HEK293 (cell line): Measurements from ENCODE around the gene CLEC16A.
A peak's percentile ranks its signal among the peaks of the same experiment; 100 is the strongest.
"Not testable (repeated sequence)": the region's sequence is repeated elsewhere in the genome, so short reads cannot be mapped to it uniquely, and the experiment has no call there.

ENCODE experiments used
- CTCF ChIA-PET: fragments of 350-600 bp; formaldehyde crosslinking; extraction: SDS; loops from one replicate; lab custom pipeline; 2021; ENCODE audit warnings: antibody characterized with exemption; lab: Yijun Ruan, JAX
- POLR2A ChIA-PET: fragments of 300-600 bp; formaldehyde crosslinking; extraction: SDS; loops from one replicate; lab custom pipeline; 2020; ENCODE audit warnings: antibody characterized with exemption, inconsistent platforms; lab: Yijun Ruan, JAX
- H3K27ac ChIP-seq: fragments of 200-500 bp; sonication (Bioruptor generic); 2 replicates; pipeline ENCODE4 v1.5.1; 2014; ENCODE audit warnings: low read depth, low read length, control low read depth, inconsistent platforms; ENCODE audit errors: extremely low read depth
- H3K36me3 ChIP-seq, 2 experiments: fragments of 200-500 bp in 1 of 2; sonication (Bioruptor generic) in 1 of 2; 1 replicate in 1 of 2; 2 replicates in 1 of 2; pipeline ENCODE4 v1.5.1; 2014 to 2017; ENCODE audit warnings: inconsistent platforms in 2 of 2, low read length in 2 of 2; ENCODE audit not compliant: control insufficient read depth in 2 of 2, insufficient read depth in 1 of 2
- H3K4me1 ChIP-seq: fragments of 200-500 bp; sonication (Bioruptor generic); 2 replicates; pipeline ENCODE4 v1.5.1; 2014; ENCODE audit warnings: mild to moderate bottlenecking, low read length, inconsistent platforms; ENCODE audit not compliant: control insufficient read depth, insufficient read depth
- H3K4me3 ChIP-seq: 2 replicates; pipeline ENCODE4 v1.5.1; 2011; ENCODE audit warnings: low read depth, mild to moderate bottlenecking, control low read depth, low read length, moderate library complexity
- H3K9me3 ChIP-seq: fragments of 200-500 bp; sonication (Bioruptor generic); 2 replicates; pipeline ENCODE4 v1.5.1; 2014; ENCODE audit warnings: low read depth, low read length, inconsistent platforms; ENCODE audit not compliant: control insufficient read depth, insufficient read depth
- KLF10 ChIP-seq: fragments of 450-650 bp; IDR thresholded peaks from 2 replicates; pipeline ENCODE4 v1.5.1; 2018; ENCODE audit warnings: missing biosample characterization, mild to moderate bottlenecking, missing genetic modification characterization
- PRDM1 ChIP-seq: fragments of 450-650 bp; formaldehyde crosslinking; IDR thresholded peaks from 2 replicates; pipeline ENCODE4; 2016; ENCODE audit warnings: missing biosample characterization, missing genetic modification characterization
- SCRT1 ChIP-seq: fragments of 450-650 bp; formaldehyde crosslinking; IDR thresholded peaks from 2 replicates; pipeline ENCODE4 v1.5.1; 2016; ENCODE audit warnings: missing biosample characterization, missing genetic modification characterization, borderline replicate concordance
- ZBTB17 ChIP-seq: fragments of 450-650 bp; formaldehyde crosslinking; IDR thresholded peaks from 2 replicates; pipeline ENCODE4 v1.5.1; 2016; ENCODE audit warnings: missing biosample characterization, missing genetic modification characterization
- ZFHX2 ChIP-seq: fragments of 450-650 bp; formaldehyde crosslinking; conservative IDR thresholded peaks from 2 replicates; pipeline ENCODE4 v1.5.1; 2016; ENCODE audit warnings: missing biosample characterization, missing genetic modification characterization
- ZFP41 ChIP-seq: fragments of 450-650 bp; formaldehyde crosslinking; IDR thresholded peaks from 2 replicates; pipeline ENCODE4 v1.5.1; 2016; ENCODE audit warnings: missing biosample characterization, missing genetic modification characterization, borderline replicate concordance
- ZNF121 ChIP-seq: fragments of 450-650 bp; formaldehyde crosslinking; IDR thresholded peaks from 2 replicates; pipeline ENCODE4 v1.5.1; 2016; ENCODE audit warnings: missing biosample characterization, missing genetic modification characterization
- ZNF174 ChIP-seq: fragments of 450-650 bp; formaldehyde crosslinking; IDR thresholded peaks from 2 replicates; pipeline ENCODE4 v1.5.0; 2017; ENCODE audit warnings: missing biosample characterization, mild to moderate bottlenecking, missing genetic modification characterization
- ZNF2 ChIP-seq: fragments of 450-650 bp; formaldehyde crosslinking; IDR thresholded peaks from 2 replicates; pipeline ENCODE4 v1.5.1; 2016; ENCODE audit warnings: missing biosample characterization, missing genetic modification characterization
- ZNF324 ChIP-seq: fragments of 450-650 bp; formaldehyde crosslinking; IDR thresholded peaks from 2 replicates; pipeline ENCODE4 v1.5.1; 2016; ENCODE audit warnings: missing biosample characterization, missing genetic modification characterization
- ZNF48 ChIP-seq: fragments of 450-650 bp; formaldehyde crosslinking; IDR thresholded peaks from 2 replicates; pipeline ENCODE4 v1.5.1; 2016; ENCODE audit warnings: missing biosample characterization, missing genetic modification characterization
- ZNF501 ChIP-seq: fragments of 450-650 bp; formaldehyde crosslinking; IDR thresholded peaks from 2 replicates; pipeline ENCODE4 v1.5.1; 2016; ENCODE audit warnings: missing biosample characterization, missing genetic modification characterization
- ZNF560 ChIP-seq: fragments of 450-650 bp; formaldehyde crosslinking; IDR thresholded peaks from 2 replicates; pipeline ENCODE4 v1.5.1; 2017; ENCODE audit warnings: missing biosample characterization, missing genetic modification characterization, borderline replicate concordance
- ZNF623 ChIP-seq: fragments of 450-650 bp; formaldehyde crosslinking; IDR thresholded peaks from 2 replicates; pipeline ENCODE4 v1.5.1; 2016; ENCODE audit warnings: missing biosample characterization, missing genetic modification characterization
- ZNF747 ChIP-seq: fragments of 450-650 bp; formaldehyde crosslinking; IDR thresholded peaks from 2 replicates; pipeline ENCODE4 v1.5.1; 2016; ENCODE audit warnings: missing biosample characterization, missing genetic modification characterization
- ZNF777 ChIP-seq: fragments of 450-650 bp; formaldehyde crosslinking; IDR thresholded peaks from 2 replicates; pipeline ENCODE4 v1.5.1; 2017; ENCODE audit warnings: missing biosample characterization, missing genetic modification characterization, borderline replicate concordance
- ZSCAN30 ChIP-seq: fragments of 450-650 bp; IDR thresholded peaks from 2 replicates; pipeline ENCODE4 v1.5.1; 2018; ENCODE audit warnings: missing biosample characterization, mild to moderate bottlenecking, missing genetic modification characterization, moderate library complexity
- TF ChIP-seq, protein P1 (sequence below): fragments of 450-650 bp; formaldehyde crosslinking; IDR thresholded peaks from 2 replicates; pipeline ENCODE4 v1.5.1; 2017; ENCODE audit warnings: missing biosample characterization, missing genetic modification characterization
- TF ChIP-seq, protein P2 (sequence below): fragments of 450-650 bp; formaldehyde crosslinking; IDR thresholded peaks from 2 replicates; pipeline ENCODE4 v1.5.1; 2016; ENCODE audit warnings: missing biosample characterization, missing genetic modification characterization
- TF ChIP-seq, protein P3 (sequence below): fragments of 450-650 bp; formaldehyde crosslinking; IDR thresholded peaks from 2 replicates; pipeline ENCODE4; 2016; ENCODE audit warnings: missing biosample characterization, missing genetic modification characterization
- TF ChIP-seq, protein P4 (sequence below): fragments of 450-650 bp; formaldehyde crosslinking; IDR thresholded peaks from 2 replicates; pipeline ENCODE4 v1.5.1; 2016; ENCODE audit warnings: missing biosample characterization, missing genetic modification characterization

The CLEC16A gene

DNA sequence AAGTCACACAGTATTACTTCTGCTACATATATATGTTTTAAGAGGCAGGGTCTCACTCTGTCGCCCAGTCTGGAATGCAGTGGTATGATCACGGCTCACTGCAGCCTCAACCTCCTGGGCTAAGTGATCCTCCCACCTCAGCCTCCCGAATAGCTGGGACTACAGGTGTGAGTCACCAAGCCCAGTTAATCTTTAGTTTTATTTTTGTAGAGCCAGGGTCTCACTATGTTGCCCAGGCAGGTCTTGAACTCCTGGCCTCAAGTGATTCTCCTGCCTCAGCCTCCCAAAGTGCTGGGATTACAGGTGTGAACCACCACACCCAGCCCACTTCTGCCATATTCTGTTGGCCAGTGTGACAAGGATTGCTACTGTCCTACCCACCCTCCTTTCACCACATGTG is 19.1 kb upstream of the CLEC16A start:
- H3K27ac ChIP-seq, H3K4me1 ChIP-seq, POLR2A ChIA-PET, H3K4me3 ChIP-seq, H3K9me3 ChIP-seq: not testable (repeated sequence)
- peak; percentile 67 for TF ChIP-seq ZNF121 (tag by site-specific recombination)
- CTCF ChIA-PET, result interaction anchor here (0.5 to 0.6 kb wide), 2 partner anchors 9 to 260 kb away, joined by 3 to 4 read pairs; no protein-coding TSS in a partner anchor
- peaks cover 0 to 37% of the 10 kb centered on the region in 2 experiments; a peak in 2 of 3 replicates for H3K36me3 ChIP-seq

DNA sequence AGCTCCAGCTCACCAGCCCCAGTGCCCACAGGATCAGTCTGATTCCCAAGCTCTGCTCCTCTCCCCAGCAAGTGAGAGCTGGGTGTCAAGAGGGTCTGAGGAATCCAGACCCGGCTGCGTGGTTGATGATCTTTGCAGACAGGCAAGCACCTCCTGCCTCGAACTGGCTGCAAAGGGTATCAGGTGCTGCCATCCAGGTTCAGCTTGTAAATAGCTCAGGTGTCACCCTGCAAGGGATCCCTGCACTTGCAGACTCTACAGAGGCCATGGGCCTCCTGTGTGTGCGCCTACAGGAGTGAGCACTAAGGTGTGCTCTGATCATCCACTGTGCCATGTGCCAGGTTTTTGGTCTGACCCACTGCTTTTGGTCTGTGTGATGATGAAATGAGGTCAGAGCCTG is 18.3 kb upstream of the CLEC16A start:
- H3K4me1 ChIP-seq, result no peaks in the 10 kb centered on the region
- CTCF ChIA-PET, result interaction anchor here (0.5 to 0.6 kb wide), 3 partner anchors 10 to 189 kb away, joined by 3 read pairs; no protein-coding TSS in a partner anchor
- no peak overlapping the region for H3K27ac ChIP-seq

DNA sequence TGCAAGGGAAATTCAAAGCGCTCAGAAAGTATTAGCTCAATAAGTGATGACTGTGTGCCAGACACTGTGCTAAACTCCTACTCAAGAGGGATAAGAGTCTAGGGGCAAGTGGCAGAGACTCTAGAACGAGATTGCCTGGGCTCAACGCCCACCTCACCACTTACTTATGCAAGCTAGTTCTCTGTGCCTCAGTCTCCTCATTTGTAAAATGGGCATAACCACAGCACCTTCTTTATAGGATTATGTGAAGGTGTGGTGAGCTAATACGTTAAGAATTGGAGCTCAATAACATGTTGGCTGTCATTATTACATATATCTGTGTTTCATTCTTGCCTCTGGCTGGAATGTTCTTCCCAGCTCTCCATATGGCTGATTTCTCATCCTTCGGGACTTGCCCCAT is 17.5 kb upstream of the CLEC16A start:
- ChIA-PET CTCF (interaction anchor here (0.6 kb wide), 2 partner anchors 107 to 1034 kb away, joined by 3 read pairs; no protein-coding TSS in a partner anchor), POLR2A (interaction anchor here (0.7 kb wide), 1 partner anchor 11 kb away, joined by 3 read pairs; no protein-coding TSS in a partner anchor)
- Histone ChIP-seq H3K27ac (no peak overlapping the region), H3K9me3 (no peaks in the 10 kb centered on the region), H3K36me3 (peaks cover 0 to 40% of the 10 kb centered on the region in 2 experiments; a peak in 2 of 3 replicates), H3K4me1 (no peaks in the 10 kb centered on the region), H3K4me3 (no peak overlapping the region)
- TF ChIP-seq, protein P1, sequence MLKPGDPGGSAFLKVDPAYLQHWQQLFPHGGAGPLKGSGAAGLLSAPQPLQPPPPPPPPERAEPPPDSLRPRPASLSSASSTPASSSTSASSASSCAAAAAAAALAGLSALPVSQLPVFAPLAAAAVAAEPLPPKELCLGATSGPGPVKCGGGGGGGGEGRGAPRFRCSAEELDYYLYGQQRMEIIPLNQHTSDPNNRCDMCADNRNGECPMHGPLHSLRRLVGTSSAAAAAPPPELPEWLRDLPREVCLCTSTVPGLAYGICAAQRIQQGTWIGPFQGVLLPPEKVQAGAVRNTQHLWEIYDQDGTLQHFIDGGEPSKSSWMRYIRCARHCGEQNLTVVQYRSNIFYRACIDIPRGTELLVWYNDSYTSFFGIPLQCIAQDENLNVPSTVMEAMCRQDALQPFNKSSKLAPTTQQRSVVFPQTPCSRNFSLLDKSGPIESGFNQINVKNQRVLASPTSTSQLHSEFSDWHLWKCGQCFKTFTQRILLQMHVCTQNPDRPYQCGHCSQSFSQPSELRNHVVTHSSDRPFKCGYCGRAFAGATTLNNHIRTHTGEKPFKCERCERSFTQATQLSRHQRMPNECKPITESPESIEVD (tag by site-specific recombination), result no peak
- TF ChIP-seq, protein P2, sequence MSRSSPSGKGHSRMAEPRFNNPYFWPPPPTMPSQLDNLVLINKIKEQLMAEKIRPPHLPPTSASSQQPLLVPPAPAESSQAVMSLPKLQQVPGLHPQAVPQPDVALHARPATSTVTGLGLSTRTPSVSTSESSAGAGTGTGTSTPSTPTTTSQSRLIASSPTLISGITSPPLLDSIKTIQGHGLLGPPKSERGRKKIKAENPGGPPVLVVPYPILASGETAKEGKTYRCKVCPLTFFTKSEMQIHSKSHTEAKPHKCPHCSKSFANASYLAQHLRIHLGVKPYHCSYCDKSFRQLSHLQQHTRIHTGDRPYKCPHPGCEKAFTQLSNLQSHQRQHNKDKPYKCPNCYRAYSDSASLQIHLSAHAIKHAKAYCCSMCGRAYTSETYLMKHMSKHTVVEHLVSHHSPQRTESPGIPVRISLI (tag by site-specific recombination), result no peak
- no peak for TF ChIP-seq KLF10 (tag by site-specific recombination)
- no peak for TF ChIP-seq ZNF623 (tag by site-specific recombination)
- no peak for TF ChIP-seq PRDM1 (tag by site-specific recombination)
- TF ChIP-seq ZNF560 (tag by site-specific recombination), result no peak
- TF ChIP-seq, protein P3, sequence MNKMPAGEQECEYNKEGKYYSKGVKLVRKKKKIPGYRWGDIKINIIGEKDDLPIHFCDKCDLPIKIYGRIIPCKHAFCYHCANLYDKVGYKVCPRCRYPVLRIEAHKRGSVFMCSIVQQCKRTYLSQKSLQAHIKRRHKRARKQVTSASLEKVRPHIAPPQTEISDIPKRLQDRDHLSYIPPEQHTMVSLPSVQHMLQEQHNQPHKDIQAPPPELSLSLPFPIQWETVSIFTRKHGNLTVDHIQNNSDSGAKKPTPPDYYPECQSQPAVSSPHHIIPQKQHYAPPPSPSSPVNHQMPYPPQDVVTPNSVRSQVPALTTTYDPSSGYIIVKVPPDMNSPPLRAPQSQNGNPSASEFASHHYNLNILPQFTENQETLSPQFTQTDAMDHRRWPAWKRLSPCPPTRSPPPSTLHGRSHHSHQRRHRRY (tag by site-specific recombination), result no peak
- TF ChIP-seq ZFP41 (tag by site-specific recombination), result no peak

More for the DNA sequence above, 18.3 kb upstream of the CLEC16A start:
- Histone ChIP-seq H3K36me3 (peaks cover 0 to 39% of the 10 kb centered on the region in 2 experiments; a peak in 2 of 3 replicates), H3K9me3 (no peaks in the 10 kb centered on the region), H3K4me3 (no peak overlapping the region)
- POLR2A ChIA-PET, result interaction anchor here (0.7 kb wide), 1 partner anchor 11 kb away, joined by 3 read pairs; no protein-coding TSS in a partner anchor
- TF ChIP-seq ZFHX2 (tag by site-specific recombination) (no peak), ZNF324 (tag by site-specific recombination) (no peak), ZBTB17 (tag by site-specific recombination) (peak; percentile 54)

DNA sequence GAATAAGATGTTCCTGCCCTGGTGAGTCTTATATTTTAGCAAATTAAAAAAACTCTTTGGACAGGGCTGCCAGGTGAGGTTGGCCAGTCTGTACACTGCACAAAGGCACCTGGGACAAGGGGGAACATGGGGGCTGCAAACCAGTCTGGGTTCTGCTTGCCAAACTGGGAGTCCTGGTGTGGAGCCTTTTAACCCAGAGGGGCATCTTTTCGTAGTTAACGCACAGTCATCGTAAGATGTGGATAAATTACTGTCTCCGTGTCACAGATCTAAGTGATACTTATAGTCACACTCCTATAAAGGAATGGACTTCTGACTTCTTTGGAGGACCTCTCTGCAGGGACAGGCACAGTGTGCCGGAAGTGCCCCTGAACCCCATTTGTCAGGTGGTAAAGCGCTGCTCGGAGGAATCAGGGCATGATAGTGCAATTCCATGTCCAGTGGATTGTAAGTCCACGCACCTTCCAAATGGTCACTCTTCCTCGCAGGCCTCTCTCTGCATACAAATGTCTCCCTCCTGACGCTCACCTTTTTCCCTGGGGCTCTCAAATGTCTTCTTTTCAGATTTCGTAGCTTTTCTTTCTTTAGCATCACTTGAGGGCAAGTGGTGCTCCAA is 16.8 kb upstream of the CLEC16A start:
- CTCF ChIA-PET, result interaction anchor here (0.6 kb wide), 3 partner anchors 41 to 1033 kb away, joined by 3 to 4 read pairs (median 3); no protein-coding TSS in a partner anchor
- no peak for TF ChIP-seq ZNF777
- no peak for TF ChIP-seq ZNF48
- TF ChIP-seq ZSCAN30 (tag by site-specific recombination), result no peak
- no peak for TF ChIP-seq ZNF2 (tag by site-specific recombination)
- TF ChIP-seq, protein P4, sequence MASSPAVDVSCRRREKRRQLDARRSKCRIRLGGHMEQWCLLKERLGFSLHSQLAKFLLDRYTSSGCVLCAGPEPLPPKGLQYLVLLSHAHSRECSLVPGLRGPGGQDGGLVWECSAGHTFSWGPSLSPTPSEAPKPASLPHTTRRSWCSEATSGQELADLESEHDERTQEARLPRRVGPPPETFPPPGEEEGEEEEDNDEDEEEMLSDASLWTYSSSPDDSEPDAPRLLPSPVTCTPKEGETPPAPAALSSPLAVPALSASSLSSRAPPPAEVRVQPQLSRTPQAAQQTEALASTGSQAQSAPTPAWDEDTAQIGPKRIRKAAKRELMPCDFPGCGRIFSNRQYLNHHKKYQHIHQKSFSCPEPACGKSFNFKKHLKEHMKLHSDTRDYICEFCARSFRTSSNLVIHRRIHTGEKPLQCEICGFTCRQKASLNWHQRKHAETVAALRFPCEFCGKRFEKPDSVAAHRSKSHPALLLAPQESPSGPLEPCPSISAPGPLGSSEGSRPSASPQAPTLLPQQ (tag by site-specific recombination), result no peak
- no peak for TF ChIP-seq ZNF501 (tag by site-specific recombination)
- no peak for TF ChIP-seq SCRT1 (tag by site-specific recombination)
- TF ChIP-seq ZNF174 (tag by site-specific recombination), result no peak
- TF ChIP-seq ZNF747 (tag by site-specific recombination), result no peak

More for the DNA sequence above, 16.8 kb upstream of the CLEC16A start:
- H3K4me1 ChIP-seq, result no peaks in the 10 kb centered on the region
- H3K36me3 ChIP-seq, result peaks cover 0 to 45% of the 10 kb centered on the region in 2 experiments; a peak in 2 of 3 replicates
- H3K4me3 ChIP-seq, result no peak overlapping the region
- no peak overlapping the region for H3K27ac ChIP-seq
- POLR2A ChIA-PET, result no interaction called here
- no peaks in the 10 kb centered on the region for H3K9me3 ChIP-seq
